Heart right ventricle (tissue), 16 donors: ENCODE data around the gene AZU1. TPM values are rescaled to one million over a fixed set of nuclear protein-coding genes. Genes with fewer than 3 reads are reported as not detected.

Experiments used
- ATAC-seq, 8 donors: fragments of 200-7000 bp; cut with Tn5 transposase; one replicate each; pipeline ENCODE4 v1.9.1; 2020; ENCODE audit warnings: mild to moderate bottlenecking in 8 of 8, moderate library complexity in 8 of 8, moderate number of reproducible peaks in 1 of 8
- DNase-seq, 2 donors: peaks; one replicate each; pipeline ENCODE4 v3.0.0-alpha.2; 2020
- H3K27ac ChIP-seq, 10 donors: fragments of 200-600 bp; sonication (generic) in 2 of 10; one replicate each; pipeline versions ENCODE4 v1.5.0 to v1.8.0; 2020 to 2022; ENCODE audit warnings: mild to moderate bottlenecking in 3 of 10
- H3K27me3 ChIP-seq, 7 donors: fragments of 200-600 bp; one replicate each; pipeline ENCODE4 v1.8.0; 2021 to 2022; ENCODE audit warnings: mild to moderate bottlenecking in 2 of 7
- H3K36me3 ChIP-seq, 9 donors: fragments of 200-600 bp; sonication (generic) in 1 of 9; one replicate each; pipeline versions ENCODE4 v1.5.0 to v1.8.0; 2020 to 2022; ENCODE audit warnings: mild to moderate bottlenecking in 2 of 9
- H3K4me1 ChIP-seq, 9 donors: fragments of 200-600 bp; sonication (generic) in 1 of 9; one replicate each; pipeline versions ENCODE4 v1.5.0 to v1.8.0; 2020 to 2022; ENCODE audit warnings: mild to moderate bottlenecking in 4 of 9
- H3K4me3 ChIP-seq, 10 donors: fragments of 200-600 bp; sonication (generic) in 2 of 10; one replicate each; pipeline versions ENCODE4 v1.5.0 to v1.8.0; 2020 to 2022; ENCODE audit warnings: mild to moderate bottlenecking in 7 of 10, moderate library complexity in 2 of 10
- H3K9me3 ChIP-seq, 11 donors: fragments of 200-600 bp in 10 of 11; sonication (generic) in 2 of 11; one replicate each; pipeline versions ENCODE4 v1.5.0 to v1.8.0; 2013 to 2022; ENCODE audit warnings: mild to moderate bottlenecking in 2 of 11, control low read depth in 1 of 11, moderate library complexity in 1 of 11
- WGBS, 2 donors: extraction: QIAGEN DNeasy Blood & Tissue Kit; methylation state at CpG; one replicate each; pipeline ENCODE4 v1.1.7; 2013; ENCODE audit warnings: inconsistent platforms in 1 of 2; 5-methylcytosine and 5-hydroxymethylcytosine counted together
- intact Hi-C, 10 donors: fragments of 100-400 bp; cut with DNase I; formaldehyde crosslinking; loops; one replicate each; pipeline versions ENCODE4 v1.11.1 to v1.14.2; 2022
- polyA plus RNA-seq, 2 donors: library from polyadenylated mRNA; stranded (reverse); fragments of 200-250 nt; gene quantifications; one replicate each; pipeline ENCODE4 v1.2.3, GENCODE V29; 2013
- total RNA-seq, 10 donors: library from RNA; stranded (reverse); fragmentation: NEBNext Ultra II Directional in 3 of 10; extraction: Animal tissue kit (Norgen Biotek cat#: 25700) in 3 of 10; gene quantifications; one replicate each; pipeline versions ENCODE4 v1.2.1 to v1.2.4, GENCODE V29; 2021 to 2023
- TF ChIP-seq, protein P1 (sequence below), 9 donors: fragments of 200-600 bp; sonication (generic) in 2 of 9; IDR thresholded peaks; one replicate each; pipeline versions ENCODE4 v1.5.0 to v1.8.0; 2021 to 2022; ENCODE audit warnings: antibody characterized with exemption in 9 of 9, mild to moderate bottlenecking in 5 of 9, moderate library complexity in 1 of 9
- donor health status: Arrhythmogenic right ventricular cardiomyopathy.
- donor health status: ischemic (EF 13 %, LVEDD 7.1; RV severe dilation, severe dysfunction).
- donor health status: healthy with polysubstance abuse.
- donor health status: DM: no; HTN: yes; CAD: no.
- donor health status: DM: no; HTN: no; CAD: no.
- donor health status: ischemic (EF 25% LVEDD 6.9; RV normal size, moderate dysfunction).
- donor health status: ischemic (EF 25% LVEDD 5.7; RV mildly dilated, moderate dysfunction).
- donor health status: healthy.
- donor health status: DM: yes; HTN: yes; CAD: no.
- donor health status: Ischemic cardiomyopathy.
- donor health status: ischemic (EF 35%, LVEDD 5.7; RV mildly dilated, moderate dysfunction).
- donor health status: nonischemic (EF 11% LVEDD 7.7; RV severe dilation, severe dysfunction).
- donor health status: DM: yes; HTN: yes; CAD: no.
- donor health status: PGD.
- donor health status: ischemic (EF 29% LVEDD 5.4; RV normal size, mild dysfunction).
- donor health status: nonischemic (EF 23%, LVEDD 6.1; RV moderate dilation, normal function).

The AZU1 gene
- total and polyA plus RNA-seq, 12 donors = 0.06 to 1.7 TPM; not detected in 10

DNA sequence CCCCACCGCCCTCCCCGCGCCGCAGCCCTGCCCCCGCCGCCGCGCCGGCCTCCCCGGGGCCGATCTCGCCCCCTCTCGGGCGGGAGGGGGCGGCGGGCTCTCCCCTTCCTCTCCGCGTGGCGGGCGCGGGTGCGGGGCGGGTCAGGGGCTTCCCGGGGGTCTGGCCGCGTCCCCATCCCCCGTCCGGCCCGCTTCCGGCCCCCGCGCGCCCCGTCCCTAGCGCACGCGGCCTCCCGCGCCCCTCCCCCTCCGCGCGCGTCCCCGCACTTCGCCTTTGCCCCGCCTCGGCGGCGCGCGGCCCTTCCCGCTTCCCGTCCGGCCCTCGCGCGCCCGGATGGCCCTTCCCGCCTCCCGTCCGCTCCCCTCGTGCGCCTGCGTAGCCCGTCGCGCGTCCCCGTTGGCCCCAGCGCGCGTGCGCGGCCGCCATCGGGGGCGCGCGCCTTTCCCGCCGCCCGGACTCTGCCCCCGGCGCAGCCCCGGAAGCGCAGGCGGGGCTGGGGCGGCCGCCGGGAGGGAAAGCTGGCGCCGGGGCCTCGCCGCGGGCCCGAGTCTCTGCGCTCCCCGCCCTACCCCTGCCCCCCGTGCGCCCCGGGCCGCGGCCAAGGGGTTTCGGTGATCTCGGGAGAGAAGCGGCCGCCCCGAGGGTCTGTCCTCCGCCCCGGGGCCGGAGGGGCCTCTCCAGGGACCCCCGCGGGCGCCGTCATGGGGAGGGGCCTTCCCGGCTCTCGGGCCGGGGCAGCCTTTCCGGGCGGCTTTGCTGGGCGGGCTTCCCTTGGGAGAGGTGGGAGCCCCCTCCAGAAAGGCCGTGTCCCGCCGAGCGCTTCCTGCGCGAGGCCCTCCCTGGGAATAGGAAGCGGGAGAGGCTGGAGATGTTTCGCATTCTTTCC, 29.9 kb upstream of the AZU1 start:
- peaks cover 0 to 46% (median 0%) of the 10 kb centered on the region in 9 donors for H3K36me3 ChIP-seq
- TF ChIP-seq, protein P1, sequence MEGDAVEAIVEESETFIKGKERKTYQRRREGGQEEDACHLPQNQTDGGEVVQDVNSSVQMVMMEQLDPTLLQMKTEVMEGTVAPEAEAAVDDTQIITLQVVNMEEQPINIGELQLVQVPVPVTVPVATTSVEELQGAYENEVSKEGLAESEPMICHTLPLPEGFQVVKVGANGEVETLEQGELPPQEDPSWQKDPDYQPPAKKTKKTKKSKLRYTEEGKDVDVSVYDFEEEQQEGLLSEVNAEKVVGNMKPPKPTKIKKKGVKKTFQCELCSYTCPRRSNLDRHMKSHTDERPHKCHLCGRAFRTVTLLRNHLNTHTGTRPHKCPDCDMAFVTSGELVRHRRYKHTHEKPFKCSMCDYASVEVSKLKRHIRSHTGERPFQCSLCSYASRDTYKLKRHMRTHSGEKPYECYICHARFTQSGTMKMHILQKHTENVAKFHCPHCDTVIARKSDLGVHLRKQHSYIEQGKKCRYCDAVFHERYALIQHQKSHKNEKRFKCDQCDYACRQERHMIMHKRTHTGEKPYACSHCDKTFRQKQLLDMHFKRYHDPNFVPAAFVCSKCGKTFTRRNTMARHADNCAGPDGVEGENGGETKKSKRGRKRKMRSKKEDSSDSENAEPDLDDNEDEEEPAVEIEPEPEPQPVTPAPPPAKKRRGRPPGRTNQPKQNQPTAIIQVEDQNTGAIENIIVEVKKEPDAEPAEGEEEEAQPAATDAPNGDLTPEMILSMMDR (IDR thresholded peaks at IDR 0.05) = peak in 1 of 9 donors; percentile 1
- no peaks in the 10 kb centered on the region for H3K9me3 ChIP-seq
- H3K27ac ChIP-seq = peak overlapping the region; percentile 90 to 100 (median 98)
- intact Hi-C loops = loop anchor here in 2 of 10 donors (2.0 to 10.0 kb wide), 3 partner anchors 15 to 290 kb away; partner anchors contain the start of genes CFD (in 1 of the 2), ELANE (in 1 of the 2) and TPGS1 (in 1 of the 2)
- no peaks in the 10 kb centered on the region for H3K27me3 ChIP-seq
- peak overlapping the region; percentile 61 to 95 (median 86) for H3K4me3 ChIP-seq
- peaks cover 35 to 57% (median 56%) of the 10 kb centered on the region in 9 donors for H3K4me1 ChIP-seq
- 0 to 1% methylated on average over 86 to 109 of the region's 129 CpGs for WGBS, 2 donors
- ATAC-seq (peak; percentile 1 to 45 (median 22)), DNase-seq (peak; percentile 92 to 93)

DNA sequence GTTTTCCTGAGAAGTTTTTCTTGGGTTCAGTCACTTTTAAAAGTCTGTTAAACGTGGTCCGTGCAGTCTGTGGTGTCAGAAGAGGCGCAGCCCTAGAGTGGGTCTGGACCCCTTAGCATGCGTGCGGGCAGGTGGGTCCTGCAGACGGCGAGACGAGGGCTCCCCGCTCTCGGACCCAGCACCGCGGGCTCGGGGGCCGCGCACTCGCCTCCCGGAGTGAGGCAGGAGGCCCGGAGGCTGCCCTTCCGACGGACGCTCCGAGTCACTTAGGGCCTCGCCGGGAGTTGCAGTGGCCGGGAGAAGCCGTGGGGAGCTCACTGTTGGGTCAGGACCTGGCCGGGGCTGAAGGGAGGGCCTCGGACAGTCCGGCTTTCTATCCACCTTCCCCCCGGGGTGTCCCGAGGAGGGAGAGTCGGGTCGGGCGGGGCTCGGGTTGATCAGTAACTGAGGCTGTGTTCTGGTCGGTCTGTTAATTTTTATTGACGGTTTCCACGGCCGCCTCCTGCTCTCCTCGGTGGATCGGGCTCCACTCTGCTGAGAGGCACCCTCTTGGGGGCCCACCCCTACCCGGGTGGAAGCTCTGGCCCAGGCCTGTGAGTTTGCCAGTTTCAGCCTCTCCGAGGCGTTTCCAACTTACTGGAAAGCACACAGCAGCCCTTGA, 29.1 kb upstream of the AZU1 start:
- DNase-seq (no peak), ATAC-seq (no peak)
- Histone ChIP-seq H3K27ac (peak overlapping the region; percentile 90 to 100 (median 98)), H3K9me3 (no peaks in the 10 kb centered on the region), H3K36me3 (peaks cover 0 to 54% (median 0%) of the 10 kb centered on the region in 9 donors), H3K4me1 (peaks cover 42 to 65% (median 62%) of the 10 kb centered on the region in 9 donors), H3K4me3 (peak overlapping the region; percentile 61 to 95 (median 86)), H3K27me3 (no peaks in the 10 kb centered on the region)
- TF ChIP-seq, protein P1 (IDR thresholded peaks at IDR 0.05) = no peak
- intact Hi-C loops = loop anchor here in 2 of 10 donors (5.0 to 10.0 kb wide), 2 partner anchors 56 to 291 kb away; partner anchors contain the start of genes CFD (in 1 of the 2), ELANE (in 1 of the 2) and TPGS1 (in 1 of the 2)
- 1% methylated on average over 44 of the region's 44 CpGs for WGBS, 2 donors

DNA sequence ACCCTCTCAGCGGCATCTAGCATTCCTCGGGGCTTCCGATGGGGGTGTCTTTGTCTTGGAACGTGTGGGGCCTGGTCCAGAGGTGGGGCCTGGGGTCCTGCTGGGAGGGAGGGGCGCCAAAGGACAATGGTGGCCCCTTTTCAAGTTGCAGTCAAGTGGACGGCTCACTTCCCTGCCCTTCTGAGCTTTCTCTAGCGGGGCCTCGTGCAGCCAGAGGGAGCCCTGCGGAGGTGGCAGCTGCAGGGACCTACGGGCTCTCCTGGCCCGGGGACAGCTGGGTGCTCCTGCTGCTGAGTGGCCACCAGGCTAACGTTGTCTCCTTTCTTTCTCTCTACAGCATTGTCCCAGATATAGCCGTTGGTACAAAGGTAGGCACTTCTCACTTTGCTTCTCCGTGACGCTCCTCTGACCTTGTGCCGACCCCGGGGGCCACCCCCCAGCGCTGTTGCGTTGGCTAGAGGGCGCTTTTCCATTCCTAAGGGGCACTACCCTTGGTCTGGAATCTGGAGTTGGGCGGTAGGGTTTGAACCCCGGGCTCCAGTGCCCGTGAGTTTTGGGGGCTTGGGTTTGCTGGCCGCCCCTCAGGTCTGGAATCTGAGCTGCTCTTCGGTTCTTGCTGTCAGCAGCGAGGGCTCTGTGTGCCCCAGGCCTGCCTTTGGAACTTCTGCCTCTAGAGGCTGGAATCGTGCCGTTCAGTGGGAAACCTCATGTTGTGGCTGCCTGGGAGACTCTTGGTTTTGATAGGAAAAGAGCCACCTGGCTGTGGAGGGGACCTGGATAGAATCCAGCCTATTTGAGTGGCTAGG, 28.4 kb upstream of the AZU1 start:
- intact Hi-C loops = loop anchor here in 2 of 10 donors (5.0 to 10.0 kb wide), 2 partner anchors 56 to 292 kb away; partner anchors contain the start of genes CFD (in 1 of the 2), ELANE (in 1 of the 2) and TPGS1 (in 1 of the 2)
- TF ChIP-seq, protein P1 (IDR thresholded peaks at IDR 0.05) = peak in 2 of 9 donors; percentile 3 to 24
- Histone ChIP-seq H3K9me3 (no peaks in the 10 kb centered on the region), H3K27me3 (no peaks in the 10 kb centered on the region), H3K36me3 (peaks cover 0 to 61% (median 3%) of the 10 kb centered on the region in 9 donors), H3K4me1 (peaks cover 47 to 72% (median 67%) of the 10 kb centered on the region in 9 donors), H3K4me3 (peak overlapping the region; percentile 61 to 95 (median 86)), H3K27ac (peak overlapping the region; percentile 9 to 100 (median 98))
- DNase-seq = no peak
- no peak for ATAC-seq
- 6 to 8% methylated on average over 28 of the region's 28 CpGs for WGBS, 2 donors
